HG03159 (cell line): Measurements from ENCODE around the gene ACTL8.

Experiments used
- ATAC-seq: cut with Tn5 transposase; IDR thresholded peaks from one replicate; pipeline ENCODE4 v1.9.1; 2021; ENCODE audit warnings: mild to moderate bottlenecking, moderate library complexity; ENCODE audit not compliant: unreplicated experiment

Gene ACTL8

DNA sequence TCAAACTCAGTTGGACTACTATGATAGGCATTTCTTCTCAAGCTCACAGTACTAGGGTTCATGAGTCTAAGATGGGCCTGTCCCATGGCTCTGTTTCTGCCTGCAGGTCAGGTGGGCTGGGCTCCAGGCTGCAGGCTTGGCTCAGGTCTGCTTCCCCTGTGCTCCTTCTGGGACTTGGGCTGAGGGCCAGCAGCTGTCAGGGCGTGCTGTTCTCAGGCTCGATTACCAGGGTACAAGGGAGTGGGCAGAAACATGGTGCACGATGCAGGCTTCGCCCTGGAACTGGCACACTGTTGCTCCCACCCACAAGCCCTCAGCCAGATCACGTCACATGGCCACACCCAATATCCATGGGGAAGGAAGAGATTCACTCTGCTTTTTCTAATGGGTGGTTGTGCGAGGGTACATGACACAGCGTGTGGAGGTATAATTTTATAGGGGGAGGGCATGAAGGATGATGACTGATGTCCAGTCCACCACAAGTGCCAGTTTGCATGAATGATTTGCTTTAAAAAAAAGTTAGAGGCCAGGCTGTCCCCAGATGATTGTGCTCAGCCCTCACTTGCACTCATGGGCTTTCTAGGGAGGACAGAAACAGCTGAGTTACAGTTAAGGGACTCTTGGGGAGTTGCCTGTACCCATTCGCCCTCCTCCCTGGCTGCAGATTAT is 118.0 kb downstream of the ACTL8 start:
- ATAC-seq = no peak

DNA sequence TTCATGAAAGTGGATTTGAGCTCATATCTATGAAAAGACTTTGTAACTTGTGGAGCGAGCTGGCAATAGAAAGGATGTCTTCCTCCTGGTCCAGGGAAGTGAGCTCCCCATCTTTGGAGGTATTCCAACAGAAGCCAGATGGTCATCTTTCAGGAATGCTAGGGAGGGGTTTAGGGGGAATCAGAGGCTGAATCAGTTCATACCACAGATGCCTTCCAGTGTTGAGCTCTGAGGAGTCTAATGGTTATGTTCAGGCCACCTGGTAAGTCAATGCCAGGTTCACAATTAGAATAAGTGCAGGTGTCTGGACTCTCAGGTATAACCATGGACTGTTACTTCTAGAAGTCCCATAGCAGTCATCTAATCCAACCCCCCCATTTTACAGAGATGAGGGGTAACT is 119.1 kb downstream of the ACTL8 start:
- ATAC-seq = no peak

DNA sequence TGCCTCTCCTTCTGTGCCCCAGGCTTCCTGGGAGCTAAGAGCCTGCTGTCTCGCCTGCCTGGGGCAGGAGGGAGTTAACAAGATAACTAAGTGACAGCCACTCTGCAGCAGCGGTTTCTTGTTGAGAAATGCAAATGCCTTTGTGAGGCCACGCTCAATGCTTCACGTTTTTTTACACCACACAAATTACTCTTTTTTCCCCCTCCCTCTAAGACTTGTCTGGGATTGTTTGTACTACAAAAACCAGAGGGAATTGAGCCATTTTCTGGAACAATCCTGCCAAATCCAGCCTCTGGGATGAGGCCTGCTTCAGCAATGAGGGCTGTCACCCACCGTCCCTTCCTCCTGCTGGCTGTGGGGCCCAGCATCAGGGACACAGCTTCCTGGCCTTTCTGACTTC is 119.6 kb downstream of the ACTL8 start:
- ATAC-seq = no peak

DNA sequence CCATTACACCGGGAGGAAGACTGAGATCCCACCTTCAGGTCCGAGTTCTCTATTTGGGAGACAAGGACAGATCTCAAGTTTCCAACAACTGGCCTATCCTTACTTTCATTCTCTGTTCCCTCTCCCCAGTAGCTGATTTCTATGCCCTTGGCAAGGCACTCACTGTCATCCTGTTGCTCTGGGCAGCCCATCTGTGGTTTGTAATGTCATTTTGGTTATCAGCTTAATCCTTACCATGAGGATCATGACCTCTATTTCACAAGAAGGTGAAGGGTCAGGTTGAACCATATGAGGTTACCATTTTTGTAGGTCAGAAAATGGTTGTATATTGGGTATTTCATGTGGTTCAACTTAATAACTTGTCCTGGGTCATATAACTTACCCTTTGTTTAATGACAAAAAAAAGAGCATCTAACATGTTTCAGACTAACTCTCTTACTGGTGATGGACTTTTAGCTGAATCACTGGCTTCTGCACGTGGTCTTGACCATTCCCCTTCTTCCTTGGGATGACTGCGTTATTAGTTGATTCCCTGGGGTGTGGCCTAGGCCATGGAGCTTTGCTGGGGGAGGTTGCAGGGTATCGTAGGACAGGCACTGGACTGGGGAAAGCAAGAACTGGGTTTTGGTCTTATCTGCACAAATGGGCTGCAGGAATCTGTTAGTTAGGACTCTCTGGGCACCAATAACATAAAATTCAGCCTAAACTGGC is 120.2 kb downstream of the ACTL8 start:
- ATAC-seq = no peak

DNA sequence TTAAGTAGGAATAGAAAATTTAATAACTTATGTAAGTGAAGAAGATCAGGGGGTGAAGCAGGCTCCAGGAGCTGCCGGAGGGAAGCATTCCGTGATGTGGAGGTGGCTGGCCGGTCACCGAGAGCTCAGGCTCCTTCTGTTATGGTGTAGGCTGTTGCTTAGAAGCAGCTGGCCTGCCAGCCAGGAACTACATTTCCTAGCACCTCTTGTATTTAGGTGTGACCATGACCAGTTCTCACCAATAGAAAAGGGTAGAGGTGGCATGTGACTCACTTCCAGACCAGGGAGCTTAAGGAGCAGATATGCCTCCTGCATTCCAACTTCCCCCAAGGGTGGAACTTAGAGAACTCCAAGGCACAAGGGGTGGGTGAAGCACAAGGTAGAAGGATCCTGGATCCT is 120.7 kb downstream of the ACTL8 start:
- no peak for ATAC-seq
